ENCODE data around the gene S100A5. TPM values are rescaled to one million over a fixed set of nuclear protein-coding genes. Genes with fewer than 3 reads are reported as not detected.
"Not testable (repeated sequence)": the region's sequence is repeated elsewhere in the genome, so short reads cannot be mapped to it uniquely, and the experiment has no call there.

Gene S100A5
- total RNA-seq, 6 experiments from 2014 or later = not detected

DNA sequence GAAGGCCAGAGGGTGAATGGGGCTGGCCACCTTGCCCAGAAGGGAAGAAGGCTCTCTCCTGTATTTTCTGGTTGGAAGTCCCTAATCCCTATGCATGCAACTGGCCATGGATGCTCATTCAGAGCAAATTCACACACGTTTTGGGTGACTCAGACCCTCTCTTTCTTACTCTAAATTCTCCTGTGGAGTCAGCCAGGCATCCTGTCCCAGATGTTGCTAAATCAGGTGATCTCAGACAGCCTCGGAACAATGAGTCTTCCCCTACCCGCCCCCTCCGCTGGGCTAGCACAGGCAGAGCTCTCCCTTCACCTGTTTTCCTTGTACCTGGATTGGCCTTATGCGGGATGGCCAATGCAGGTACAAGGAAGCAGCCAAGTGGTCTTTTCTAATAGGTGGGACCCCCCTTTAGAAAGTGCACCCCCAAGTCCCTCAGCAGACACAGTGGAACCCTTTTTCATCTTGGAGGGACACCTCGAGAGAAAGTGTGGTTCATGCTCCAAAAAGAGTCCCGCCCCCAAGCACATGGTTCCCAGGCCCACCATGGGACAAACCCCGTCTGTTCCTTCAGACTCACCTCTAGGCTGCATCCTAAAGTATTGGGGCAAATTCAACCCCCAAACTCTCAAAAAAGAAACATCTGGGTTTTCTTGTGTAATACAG lies 13.6 kb downstream of the S100A5 start:
- no peak for DNase-seq
- intact Hi-C loops (cut with DNase I) = no loop called here

GRCh38 chr1:153526132-153526543 lies 14.6 kb downstream of the S100A5 start:
- no peak for TF ChIP-seq POLR2A (IDR thresholded peaks at IDR 0.05)
- TF ChIP-seq, protein P1, sequence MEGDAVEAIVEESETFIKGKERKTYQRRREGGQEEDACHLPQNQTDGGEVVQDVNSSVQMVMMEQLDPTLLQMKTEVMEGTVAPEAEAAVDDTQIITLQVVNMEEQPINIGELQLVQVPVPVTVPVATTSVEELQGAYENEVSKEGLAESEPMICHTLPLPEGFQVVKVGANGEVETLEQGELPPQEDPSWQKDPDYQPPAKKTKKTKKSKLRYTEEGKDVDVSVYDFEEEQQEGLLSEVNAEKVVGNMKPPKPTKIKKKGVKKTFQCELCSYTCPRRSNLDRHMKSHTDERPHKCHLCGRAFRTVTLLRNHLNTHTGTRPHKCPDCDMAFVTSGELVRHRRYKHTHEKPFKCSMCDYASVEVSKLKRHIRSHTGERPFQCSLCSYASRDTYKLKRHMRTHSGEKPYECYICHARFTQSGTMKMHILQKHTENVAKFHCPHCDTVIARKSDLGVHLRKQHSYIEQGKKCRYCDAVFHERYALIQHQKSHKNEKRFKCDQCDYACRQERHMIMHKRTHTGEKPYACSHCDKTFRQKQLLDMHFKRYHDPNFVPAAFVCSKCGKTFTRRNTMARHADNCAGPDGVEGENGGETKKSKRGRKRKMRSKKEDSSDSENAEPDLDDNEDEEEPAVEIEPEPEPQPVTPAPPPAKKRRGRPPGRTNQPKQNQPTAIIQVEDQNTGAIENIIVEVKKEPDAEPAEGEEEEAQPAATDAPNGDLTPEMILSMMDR (IDR thresholded peaks at IDR 0.05) = no peak
- no peaks in the 10 kb centered on the region for H3K36me3 ChIP-seq
- H3K27ac ChIP-seq = no peak overlapping the region
- H3K9me3 ChIP-seq = no peaks in the 10 kb centered on the region
- H3K4me1 ChIP-seq = no peaks in the 10 kb centered on the region
- 54% methylated on average over 5 of the region's 8 CpGs for WGBS (ENCODE audit: insufficient coverage, low coverage, low lambda C conversion rate, missing lambda C conversion rate)
- H3K4me3 ChIP-seq = no peak overlapping the region
- DNase-seq = no peak
- intact Hi-C loops (cut with DNase I) = no loop called here
- peak in 2 of 4 donors; percentile 26 to 44 for ATAC-seq
- no peaks in the 10 kb centered on the region for H3K27me3 ChIP-seq

More for the DNA sequence above, 13.6 kb downstream of the S100A5 start:
- peaks cover 0 to 7% of the 10 kb centered on the region in 2 donors for H3K27me3 ChIP-seq
- H3K9me3 ChIP-seq = no peaks in the 10 kb centered on the region
- H3K27ac ChIP-seq = no peak overlapping the region
- TF ChIP-seq POLR2A (IDR thresholded peaks at IDR 0.05) = no peak
- TF ChIP-seq, protein P1 (IDR thresholded peaks at IDR 0.05) = no peak
- H3K36me3 ChIP-seq = no peaks in the 10 kb centered on the region
- ATAC-seq = no peak
- no peaks in the 10 kb centered on the region for H3K4me1 ChIP-seq
- WGBS (ENCODE audit: insufficient coverage, low coverage, low lambda C conversion rate, missing lambda C conversion rate) = 86% methylated on average over 5 of the region's 8 CpGs
- H3K4me3 ChIP-seq = no peak overlapping the region

GRCh38 chr1:153525088-153525728 lies 15.5 kb downstream of the S100A5 start:
- Histone ChIP-seq H3K9me3 (no peaks in the 10 kb centered on the region), H3K4me3 (no peak overlapping the region), H3K27ac (no peak overlapping the region), H3K36me3 (no peaks in the 10 kb centered on the region), H3K27me3 (no peaks in the 10 kb centered on the region), H3K4me1 (no peaks in the 10 kb centered on the region)
- no peak for TF ChIP-seq POLR2A (IDR thresholded peaks at IDR 0.05)
- TF ChIP-seq, protein P1 (IDR thresholded peaks at IDR 0.05) = no peak
- no peak for ATAC-seq
- intact Hi-C loops (cut with DNase I) = no loop called here
- DNase-seq = no peak
- WGBS (ENCODE audit: insufficient coverage, low coverage, low lambda C conversion rate, missing lambda C conversion rate) = 8% methylated on average over 2 of the region's 3 CpGs

- intact Hi-C loops (cut with DNase I); H3K4me3 ChIP-seq; H3K27me3 ChIP-seq; H3K36me3 ChIP-seq; H3K9me3 ChIP-seq; H3K27ac ChIP-seq; ATAC-seq; H3K4me1 ChIP-seq; DNase-seq: not testable (repeated sequence)
- 76% methylated on average over 12 of the region's 14 CpGs for WGBS (ENCODE audit: insufficient coverage, low coverage, low lambda C conversion rate, missing lambda C conversion rate)
Observed at GRCh38 chr1:153522353-153523048, 18.2 kb downstream of the S100A5 start.

DNA sequence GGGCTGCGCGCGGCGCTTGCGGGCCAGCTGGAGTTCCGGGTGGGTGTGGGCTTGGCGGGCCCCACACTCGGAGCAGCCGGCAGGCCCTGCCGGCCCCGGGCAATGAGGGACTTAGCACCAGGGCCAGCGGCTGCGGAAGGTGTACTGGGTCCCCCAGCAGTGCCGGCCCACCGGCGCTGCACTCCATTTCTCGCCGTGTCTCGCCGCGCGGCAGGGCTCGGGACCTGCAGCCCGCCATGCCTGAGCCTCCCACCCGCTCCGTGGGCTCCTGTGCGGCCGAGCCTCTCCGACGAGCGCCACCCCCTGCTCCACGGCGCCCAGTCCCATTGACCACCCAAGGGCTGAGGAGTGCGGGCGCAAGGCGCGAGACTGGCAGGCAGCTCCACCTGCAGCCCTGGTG lies 18.9 kb downstream of the S100A5 start:
- ATAC-seq; H3K4me1 ChIP-seq; H3K9me3 ChIP-seq; intact Hi-C loops (cut with DNase I); H3K27ac ChIP-seq; H3K36me3 ChIP-seq; H3K27me3 ChIP-seq; H3K4me3 ChIP-seq; DNase-seq: not testable (repeated sequence)
- 96% methylated on average over 10 of the region's 37 CpGs for WGBS (ENCODE audit: insufficient coverage, low coverage, low lambda C conversion rate, missing lambda C conversion rate)
